Stomach (tissue), 4 donors: Measurements from ENCODE around the gene IFT172.

ENCODE experiments used
- CTCF ChIP-seq, 7 experiments: fragments of 450-650 bp in 4 of 7; fragments of 200-600 bp in 3 of 7; sonication (generic) in 3 of 7; IDR thresholded peaks; one replicate each; pipeline ENCODE4 v1.5.1; 2016 to 2019; ENCODE audit warnings: antibody characterized with exemption in 7 of 7, control low read depth in 2 of 7, mild to moderate bottlenecking in 1 of 7
- POLR2AphosphoS5 ChIP-seq, 3 donors: sonication (generic); formaldehyde crosslinking; IDR thresholded peaks; one replicate each; pipeline ENCODE4 v1.6.1; 2016; ENCODE audit warnings: antibody characterized with exemption in 3 of 3

GRCh38 chr2:27507293-27507692 is 17.8 kb upstream of the IFT172 start:
- TF ChIP-seq POLR2AphosphoS5 (IDR thresholded peaks at IDR 0.05): no peak
- TF ChIP-seq CTCF (IDR thresholded peaks at IDR 0.05): no peak
